GM19035 (cell line): ENCODE measurements around the gene SS18L1.
A peak's percentile ranks its signal among the peaks of the same experiment; 100 is the strongest.

Source experiments
- ATAC-seq: cut with Tn5 transposase; IDR thresholded peaks from one replicate; pipeline ENCODE4 v1.9.1; 2021; ENCODE audit not compliant: unreplicated experiment

SS18L1 gene

DNA sequence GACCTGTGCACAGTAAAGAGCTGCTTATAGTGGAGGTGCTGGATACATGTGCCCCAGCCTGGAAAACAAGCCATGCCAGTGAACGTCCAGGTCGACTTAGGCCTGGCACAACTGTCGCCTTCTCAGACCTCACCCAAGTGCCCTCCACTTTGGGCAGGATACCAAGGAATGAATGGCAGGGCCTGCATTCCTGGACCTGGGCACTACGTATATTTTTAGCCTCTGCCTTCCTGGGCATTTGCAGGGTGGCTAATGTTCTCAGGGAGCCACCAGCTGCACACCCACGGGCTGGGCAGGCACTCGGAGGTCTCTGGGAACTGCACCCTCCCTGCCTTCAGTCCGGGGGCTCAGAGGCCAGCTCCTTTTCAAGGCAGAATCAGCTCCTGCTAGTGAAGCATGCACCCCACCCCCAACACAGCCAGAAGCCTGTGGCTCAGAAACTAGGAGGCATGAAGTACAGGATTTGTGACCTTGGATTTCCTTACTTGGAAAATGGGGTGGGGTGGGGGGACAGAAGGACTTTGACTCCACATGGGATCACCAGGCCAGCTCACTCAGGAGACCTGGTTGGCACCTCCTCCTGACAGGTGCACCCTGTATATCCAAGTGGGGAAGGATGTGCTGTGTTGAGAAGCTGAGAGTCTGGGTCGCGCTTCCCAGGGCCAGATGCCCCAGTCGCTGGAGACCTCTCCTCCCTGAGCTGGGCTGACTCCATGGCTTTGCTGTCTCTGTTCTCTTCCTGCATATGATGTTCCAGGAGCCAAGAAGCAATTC is 23.8 kb upstream of the SS18L1 start:
- no peak for ATAC-seq

GRCh38 chr20:62120365-62120762 is 23.2 kb upstream of the SS18L1 start:
- no peak for ATAC-seq

DNA sequence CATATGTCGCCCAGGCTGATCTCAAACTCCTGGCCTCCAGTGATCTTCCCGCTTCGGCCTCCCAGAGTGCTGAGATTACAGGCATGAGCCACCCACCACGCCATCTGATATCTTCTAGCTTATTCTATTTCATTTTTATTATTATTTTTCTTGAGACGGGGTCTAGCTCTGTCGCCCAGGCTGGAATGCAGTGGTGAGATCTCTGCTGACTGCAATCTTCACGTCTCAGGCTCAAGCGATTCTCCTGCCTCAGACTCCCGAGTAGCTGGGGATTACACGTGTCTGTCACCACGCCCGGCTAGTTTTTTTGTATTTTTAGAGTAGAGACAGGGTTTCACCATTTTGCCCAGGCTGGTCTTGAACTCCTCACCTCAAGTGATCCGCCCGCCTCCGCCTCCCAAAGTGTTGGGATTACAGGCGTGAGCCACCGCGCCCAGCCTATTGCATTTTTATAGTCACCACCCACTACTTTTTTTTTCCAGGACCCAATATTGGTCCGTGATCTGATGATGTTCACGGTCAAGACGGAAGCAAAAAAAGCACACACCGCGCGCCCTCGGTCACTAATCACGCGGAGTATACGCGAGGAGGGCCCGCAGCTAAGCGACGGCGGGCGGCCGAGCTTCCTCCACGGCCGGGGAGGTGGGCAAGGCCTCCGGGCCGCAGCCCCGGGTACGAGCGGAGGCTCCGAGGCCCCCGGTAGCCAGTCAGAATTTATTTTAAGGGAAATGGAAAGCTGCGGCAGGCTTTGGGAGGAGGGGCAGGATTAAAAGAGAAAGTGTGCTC is 22.4 kb upstream of the SS18L1 start:
- peak; percentile 13 for ATAC-seq

GRCh38 chr20:62121776-62122653 is 21.6 kb upstream of the SS18L1 start, which contains the start of gene LSM14B:
Gene LSM14B (plus strand): TSS chr20:62122475. CDS start chr20:62122667, 192 bp downstream.
- peak; percentile 76 for ATAC-seq

DNA sequence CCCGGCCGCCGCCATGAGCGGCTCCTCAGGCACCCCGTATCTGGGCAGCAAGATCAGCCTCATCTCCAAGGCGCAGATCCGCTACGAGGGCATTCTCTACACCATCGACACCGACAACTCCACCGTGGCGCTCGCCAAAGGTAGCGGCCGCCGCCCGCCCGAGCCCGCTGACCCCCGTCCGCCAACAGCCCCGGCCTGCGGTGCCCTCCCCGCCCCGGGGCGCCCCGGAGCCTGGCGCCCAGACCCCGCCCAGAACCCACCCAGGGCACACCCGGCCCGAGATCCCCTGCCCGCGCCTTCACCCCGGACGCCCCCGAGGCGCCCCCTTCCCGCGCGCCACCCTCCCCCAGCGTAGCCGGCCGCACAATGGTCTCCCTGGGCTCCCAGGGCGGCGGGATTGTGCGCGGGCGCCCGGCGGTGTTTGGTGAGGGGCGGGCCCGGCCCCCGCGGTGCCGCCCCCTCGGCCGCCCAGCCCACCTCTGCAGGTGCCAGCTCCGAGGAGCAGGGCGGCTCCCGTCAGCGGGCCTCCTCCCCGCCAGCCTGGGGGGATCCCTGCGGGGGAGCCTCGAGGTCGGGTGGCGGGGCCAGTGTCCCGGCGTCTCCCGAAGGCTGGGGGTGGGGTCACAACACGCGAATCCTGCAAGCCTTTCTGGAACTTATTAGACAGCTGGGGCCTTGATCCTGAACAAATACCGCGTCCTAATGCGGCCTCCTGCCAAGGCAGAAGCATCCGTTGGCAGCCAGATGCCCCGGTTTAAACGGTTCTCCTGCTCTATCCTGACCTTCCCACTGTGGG is 20.7 kb upstream of the SS18L1 start:
- peak; percentile 14 for ATAC-seq

- ATAC-seq: no peak
These were observed 20.0 kb upstream of the SS18L1 start for GRCh38 chr20:62123450-62124118.

DNA sequence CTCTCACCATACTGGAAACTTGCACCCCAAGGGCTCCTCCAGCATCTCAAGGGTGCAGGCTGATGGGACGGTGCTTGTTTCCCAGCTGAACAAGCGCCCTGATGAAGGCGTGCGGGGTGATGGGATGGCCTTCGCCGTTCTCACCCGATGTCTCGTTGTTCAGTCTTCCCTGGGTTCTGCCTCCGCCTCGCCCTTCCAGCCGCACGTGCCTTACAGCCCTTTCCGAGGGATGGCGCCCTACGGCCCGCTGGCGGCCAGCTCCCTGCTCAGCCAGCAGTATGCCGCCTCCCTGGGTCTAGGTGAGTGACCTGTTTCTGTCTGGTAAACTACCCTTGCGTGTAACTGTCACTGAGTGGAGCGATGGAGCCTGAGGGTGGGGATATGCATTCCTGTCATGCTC is 17.4 kb upstream of the SS18L1 start:
- no peak for ATAC-seq

- no peak for ATAC-seq
These were observed 15.8 kb upstream of the SS18L1 start for GRCh38 chr20:62127799-62128198.

DNA sequence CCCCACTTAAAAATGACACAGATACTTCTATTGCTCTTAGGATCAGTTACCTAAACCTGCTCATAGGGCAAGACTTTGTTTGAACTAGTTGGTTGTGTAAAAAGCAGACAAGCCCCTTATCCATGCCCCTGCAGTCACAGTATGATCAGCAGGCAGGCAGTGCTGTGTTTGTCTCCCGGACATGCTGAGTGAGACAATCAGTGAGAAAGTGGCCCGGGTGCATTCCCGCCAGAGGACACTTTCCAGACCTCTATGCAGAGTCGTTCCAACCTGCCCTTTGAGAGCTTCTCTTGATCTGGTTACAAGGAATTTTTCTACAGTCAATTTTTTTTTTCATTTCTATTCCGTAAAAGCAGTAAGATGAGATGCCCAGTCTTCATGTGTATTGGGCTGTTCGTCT is 15.1 kb upstream of the SS18L1 start:
- no peak for ATAC-seq

GRCh38 chr20:62129731-62130531 is 13.6 kb upstream of the SS18L1 start:
- no peak for ATAC-seq

DNA sequence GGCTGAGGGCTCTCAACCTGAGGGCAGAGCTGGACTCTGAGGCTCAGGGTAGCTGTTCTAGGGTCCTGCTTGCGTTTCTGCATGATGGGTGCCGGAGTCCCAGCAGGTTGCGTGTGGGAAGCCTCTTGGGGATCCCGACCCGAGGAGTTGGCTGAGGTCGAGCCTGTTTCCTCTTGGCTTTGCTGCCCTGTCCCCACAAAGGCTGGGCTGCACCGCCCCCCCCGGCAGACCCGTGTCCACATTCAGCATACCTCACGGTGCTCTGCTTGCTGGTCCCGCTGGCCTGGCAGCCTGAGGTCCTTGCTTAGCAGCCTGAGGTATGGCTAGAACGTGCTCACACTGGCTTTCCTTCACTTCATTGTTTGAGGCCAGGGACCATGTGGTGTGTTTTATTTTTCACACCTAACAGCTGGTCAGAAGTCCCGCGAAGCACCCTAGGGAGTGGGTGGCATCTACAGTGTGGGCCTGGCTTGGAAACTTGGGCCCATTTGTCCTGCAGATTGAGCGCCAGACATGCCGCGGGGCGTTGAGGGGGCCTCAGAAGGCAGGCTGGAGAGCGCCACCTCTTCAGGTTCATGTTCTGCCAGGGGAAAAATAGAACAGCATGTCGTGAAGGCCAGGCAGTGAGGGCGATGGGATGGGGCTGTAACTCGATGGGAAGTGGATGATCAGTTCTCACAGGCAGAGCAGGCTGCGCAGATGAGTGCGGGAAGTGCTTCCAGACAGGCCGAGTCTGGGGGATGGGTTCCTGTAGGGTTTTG is 11.8 kb upstream of the SS18L1 start:
- no peak for ATAC-seq

DNA sequence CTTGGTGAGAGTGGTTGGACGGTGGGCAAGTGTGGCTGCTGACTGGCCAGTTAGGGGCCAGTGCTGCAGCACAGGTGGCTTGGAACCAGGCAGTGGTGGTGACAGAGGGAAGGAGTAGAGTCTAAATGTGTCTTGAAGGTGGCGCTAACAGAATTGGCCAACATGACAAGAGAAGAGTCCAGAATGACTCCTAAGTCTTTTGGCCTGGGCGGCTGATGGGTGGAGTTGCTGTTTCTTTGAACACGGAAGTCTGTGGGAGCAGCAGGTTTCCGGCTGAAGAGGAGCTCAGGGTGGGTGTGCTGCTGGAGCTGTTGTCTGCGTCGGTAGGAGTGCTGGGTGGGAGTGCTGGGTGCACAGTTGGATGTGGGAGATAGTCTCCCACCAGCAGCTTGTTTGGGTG is 11.1 kb upstream of the SS18L1 start:
- ATAC-seq: no peak

- no peak for ATAC-seq
These were observed 10.3 kb upstream of the SS18L1 start for GRCh38 chr20:62133051-62133845.

DNA sequence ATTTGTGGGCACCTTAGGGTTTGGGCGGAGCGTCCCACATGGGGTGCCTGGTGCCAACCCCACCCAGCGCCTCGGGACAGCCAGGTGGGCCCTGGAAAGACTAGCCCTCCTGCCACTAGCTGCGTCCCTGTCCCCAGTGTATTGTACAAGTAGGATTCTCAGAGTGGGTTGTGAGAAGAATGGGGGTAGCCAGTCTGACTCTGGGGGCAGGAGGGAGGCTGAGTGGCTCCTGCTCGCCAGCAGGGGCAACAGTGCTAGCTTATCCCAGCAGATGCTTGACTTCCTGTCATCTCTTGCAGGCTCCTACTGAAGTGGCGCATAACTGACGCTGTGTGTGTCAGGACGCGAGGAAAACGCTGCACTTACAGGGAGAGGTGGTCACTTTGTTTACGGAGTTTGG is 9.7 kb upstream of the SS18L1 start:
- no peak for ATAC-seq

DNA sequence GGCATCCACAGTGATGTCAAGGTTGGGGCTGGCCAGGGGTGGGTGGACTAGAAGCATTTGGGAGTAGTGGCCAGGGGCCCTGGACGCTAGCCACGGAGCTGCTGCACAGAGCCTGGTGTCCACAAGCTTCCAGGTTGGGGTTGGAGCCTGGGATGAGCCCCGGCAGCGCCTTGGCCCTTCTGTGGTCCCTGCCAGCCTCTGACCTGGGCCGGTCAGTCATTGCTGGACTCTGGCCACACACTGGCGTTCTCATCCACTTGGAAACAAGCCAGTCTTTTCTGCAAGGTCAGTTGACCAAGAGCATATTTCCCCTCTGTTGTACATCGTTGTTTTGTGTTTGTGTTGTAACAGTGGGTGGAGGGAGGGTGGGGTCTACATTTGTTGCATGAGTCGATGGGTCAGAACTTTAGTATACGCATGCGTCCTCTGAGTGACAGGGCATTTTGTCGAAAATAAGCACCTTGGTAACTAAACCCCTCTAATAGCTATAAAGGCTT is 8.8 kb upstream of the SS18L1 start:
- no peak for ATAC-seq

DNA sequence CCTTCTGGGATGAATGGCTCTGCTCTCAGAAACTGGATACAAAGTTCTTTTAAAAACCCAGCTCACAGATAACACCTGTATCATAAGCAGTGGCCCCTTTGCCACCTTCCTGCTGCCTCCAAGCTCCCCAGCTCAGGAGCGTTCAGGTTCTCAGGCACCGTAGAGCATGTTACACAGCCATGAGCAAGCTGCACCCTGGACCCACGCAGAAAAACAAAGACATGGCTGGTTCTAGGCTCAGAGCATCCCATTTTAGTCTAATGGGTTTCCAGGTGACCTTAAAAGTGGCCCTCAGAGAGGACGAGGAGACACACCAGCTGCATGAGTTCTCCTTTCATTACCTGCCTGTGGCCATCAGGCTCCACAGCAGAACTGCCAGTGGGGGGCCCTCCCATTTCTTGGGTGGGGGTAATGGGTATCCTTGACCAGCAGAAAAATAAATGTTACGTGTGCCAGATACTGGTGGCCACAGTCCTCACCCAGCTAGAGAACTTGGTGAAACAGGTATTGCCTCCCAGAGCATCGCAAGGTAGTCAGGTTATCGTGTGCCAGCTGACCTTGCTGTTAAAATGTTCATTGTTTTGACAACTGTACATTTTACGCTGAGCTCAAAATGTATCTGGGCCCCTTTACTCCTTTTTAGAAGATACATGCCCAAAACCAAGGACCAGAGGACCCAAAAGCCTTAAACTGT is 7.8 kb upstream of the SS18L1 start:
- no peak for ATAC-seq
